ENCODE results near the gene IGF1R.

- TF ChIP-seq CTCF (conservative IDR thresholded peaks at IDR 0.05) (no peak), ZFX (IDR thresholded peaks at IDR 0.05) (no peak)
Observed at GRCh38 chr15:98790270-98790669, 141.9 kb downstream of the IGF1R start.
